ENCODE results near the gene GALR2. TPM values are rescaled to one million over a fixed set of nuclear protein-coding genes. Genes with fewer than 3 reads are reported as not detected.
"Not testable (repeated sequence)": the region's sequence is repeated elsewhere in the genome, so short reads cannot be mapped to it uniquely, and the experiment has no call there.

Gene GALR2
- total RNA-seq, 2 experiments from 2014 or later: 0.15 TPM

DNA sequence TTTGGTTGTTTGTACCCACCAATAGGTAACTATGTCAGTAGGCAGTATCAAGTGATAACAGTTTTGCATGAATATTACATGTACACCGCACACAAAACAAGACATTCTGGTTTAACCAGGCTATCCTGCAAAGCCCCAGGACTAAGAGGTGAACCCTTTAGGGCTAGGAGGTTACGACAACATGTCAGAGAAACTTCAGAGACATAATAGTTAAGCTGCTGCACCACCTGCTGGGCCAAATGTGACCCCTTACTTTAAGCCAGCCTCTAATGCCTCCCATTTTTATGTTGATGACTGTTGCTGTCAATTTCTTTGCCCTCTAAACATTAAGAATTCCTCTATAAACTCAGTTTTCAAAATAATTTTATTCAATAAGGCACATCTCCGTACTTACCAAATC lies 17.7 kb upstream of the GALR2 start:
- peaks cover 53% of the 10 kb centered on the region for H3K36me3 Mint-ChIP-seq (ENCODE audit: low read depth)
- H3K27ac Mint-ChIP-seq: no peak overlapping the region
- H3K27me3 Mint-ChIP-seq: no peaks in the 10 kb centered on the region
- ChIA-PET CTCF (interaction anchor here (1.6 to 1.7 kb wide), 2 partner anchors 23 to 24 kb away, joined by 3 to 4 read pairs; no protein-coding TSS in a partner anchor), POLR2A (no interaction called here)
- H3K9me3 Mint-ChIP-seq: no peaks in the 10 kb centered on the region
- H3K4me3 Mint-ChIP-seq: no peak overlapping the region
- DNase-seq: no peak
- peaks cover 5% of the 10 kb centered on the region for H3K4me1 Mint-ChIP-seq

GRCh38 chr17:76058264-76058663 lies 16.3 kb upstream of the GALR2 start:
- H3K4me1 Mint-ChIP-seq: not testable (repeated sequence)
- POLR2A ChIA-PET: interaction anchor here (0.6 kb wide), 1 partner anchor 44 kb away, joined by 3 read pairs; no protein-coding TSS in a partner anchor

DNA sequence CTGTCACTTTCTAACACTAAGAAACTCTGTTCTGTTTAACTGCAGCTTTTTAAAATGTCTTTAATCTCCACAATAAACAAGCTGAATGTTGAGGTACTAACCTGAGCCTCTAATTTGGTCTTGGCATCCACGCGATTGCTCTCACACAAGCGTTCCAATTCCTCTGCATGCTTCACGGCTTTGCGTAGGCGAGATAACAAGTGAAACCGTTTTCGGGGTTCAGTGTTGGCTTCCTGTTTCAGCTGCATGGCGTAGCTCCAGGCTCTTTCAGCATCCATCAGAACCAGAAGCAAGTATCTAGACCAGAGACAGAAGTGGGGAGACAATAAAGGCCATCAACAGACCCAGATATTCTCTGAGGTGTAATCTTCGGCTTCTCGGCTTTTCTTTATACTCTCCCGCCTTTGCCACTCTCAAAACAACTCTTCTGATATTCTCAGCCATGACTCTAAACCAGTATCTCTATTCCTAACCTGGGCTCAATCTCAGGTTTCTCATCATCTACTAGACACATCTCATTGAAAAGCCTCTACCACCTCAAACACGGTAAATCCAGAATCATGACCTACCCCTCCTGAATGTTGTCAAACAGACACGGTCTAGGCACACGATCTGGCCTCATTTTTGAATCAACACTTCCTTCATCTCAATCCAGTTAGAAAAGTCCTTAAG lies 10.6 kb upstream of the GALR2 start:
- H3K27ac Mint-ChIP-seq: peak overlapping the region; percentile 83
- H3K36me3 Mint-ChIP-seq (ENCODE audit: low read depth): peaks cover 67% of the 10 kb centered on the region
- peak overlapping the region; percentile 69 for H3K4me3 Mint-ChIP-seq
- ChIA-PET POLR2A (interaction anchor here (0.6 to 1.5 kb wide), 5 partner anchors 8 to 382 kb away, joined by 3 read pairs; partner anchors contain the start of gene SRP68), CTCF (interaction anchor here (0.5 to 1.4 kb wide), 10 partner anchors 12 to 1072 kb away, joined by 3 to 4 read pairs (median 4); no protein-coding TSS in a partner anchor)
- peaks cover 21% of the 10 kb centered on the region for H3K4me1 Mint-ChIP-seq
- DNase-seq: peak; percentile 64
- no peaks in the 10 kb centered on the region for H3K9me3 Mint-ChIP-seq
- H3K27me3 Mint-ChIP-seq: no peaks in the 10 kb centered on the region

More at GRCh38 chr17:76058264-76058663, 16.3 kb upstream of the GALR2 start:
- not testable (repeated sequence) for H3K9me3 Mint-ChIP-seq, H3K27me3 Mint-ChIP-seq, H3K27ac Mint-ChIP-seq, DNase-seq, H3K4me3 Mint-ChIP-seq
- CTCF ChIA-PET: interaction anchor here (0.6 to 1.6 kb wide), 5 partner anchors 16 to 292 kb away, joined by 3 to 4 read pairs (median 3); partner anchors contain the start of gene GALR2
- peaks cover 61% of the 10 kb centered on the region for H3K36me3 Mint-ChIP-seq (ENCODE audit: low read depth)

DNA sequence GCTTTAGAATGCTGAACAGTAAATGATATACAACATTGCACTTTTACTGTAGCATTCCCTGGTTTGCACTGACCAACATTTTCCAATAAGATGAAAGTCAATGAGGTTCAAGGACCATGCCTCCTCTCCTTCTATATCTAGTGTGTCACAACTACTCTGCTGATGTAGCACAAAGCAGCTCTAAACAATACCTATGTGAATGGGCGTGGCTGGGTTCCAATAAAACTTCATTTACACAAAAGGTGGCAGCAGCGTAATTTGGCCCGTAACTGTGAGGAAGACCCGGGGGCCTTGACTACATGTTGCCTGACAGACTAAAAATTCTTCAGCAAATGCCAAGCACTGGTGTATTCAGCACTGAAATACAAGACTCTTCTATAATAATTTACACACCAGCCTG lies 8.8 kb upstream of the GALR2 start:
- Mint-ChIP-seq H3K9me3 (no peaks in the 10 kb centered on the region), H3K4me1 (peaks cover 31% of the 10 kb centered on the region), H3K36me3 (ENCODE audit: low read depth) (peaks cover 62% of the 10 kb centered on the region), H3K27me3 (no peaks in the 10 kb centered on the region), H3K4me3 (no peak overlapping the region), H3K27ac (peak overlapping the region; percentile 25)
- ChIA-PET CTCF (interaction anchor here (0.8 to 1.5 kb wide), 6 partner anchors 16 to 320 kb away, joined by 3 to 5 read pairs (median 3); no protein-coding TSS in a partner anchor), POLR2A (no interaction called here)
- no peak for DNase-seq

DNA sequence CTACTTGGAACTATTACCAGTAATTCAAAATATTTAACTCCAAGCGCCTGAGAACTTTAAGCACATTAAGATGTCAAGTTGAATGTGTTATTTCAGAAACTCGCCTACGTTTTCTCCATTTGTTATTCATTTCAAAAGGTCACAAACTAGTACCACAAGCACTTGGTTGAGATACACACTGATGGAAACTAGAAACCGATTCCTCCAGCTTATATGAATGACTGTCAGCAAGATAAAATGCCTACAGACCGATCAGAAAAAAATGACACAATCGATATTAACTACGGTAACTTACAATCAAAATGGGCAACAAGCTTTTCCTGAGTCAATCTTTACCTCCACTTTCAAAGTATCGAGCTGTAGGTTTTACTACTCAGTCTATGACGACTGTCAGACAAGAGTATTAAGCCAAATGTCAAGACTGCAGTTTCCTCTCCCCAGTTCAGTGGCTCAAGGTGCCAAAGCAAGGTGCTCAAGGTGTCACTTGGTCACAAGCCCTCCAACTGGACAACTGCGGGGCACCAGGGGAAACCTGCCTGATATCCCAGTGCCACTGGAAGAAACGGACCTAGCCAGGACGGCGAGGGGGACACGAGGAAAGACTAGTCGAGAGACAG lies 2.9 kb upstream of the GALR2 start:
- ChIA-PET CTCF (interaction anchor here (0.8 to 1.6 kb wide), 4 partner anchors 12 to 371 kb away, joined by 3 to 5 read pairs (median 4); no protein-coding TSS in a partner anchor), POLR2A (interaction anchor here (1.0 kb wide), 1 partner anchor 8 kb away, joined by 3 read pairs; no protein-coding TSS in a partner anchor)
- peak overlapping the region; percentile 91 for H3K27ac Mint-ChIP-seq
- DNase-seq: no peak
- H3K27me3 Mint-ChIP-seq: peaks cover 25% of the 10 kb centered on the region
- peak overlapping the region; percentile 97 for H3K4me3 Mint-ChIP-seq
- H3K9me3 Mint-ChIP-seq: no peaks in the 10 kb centered on the region
- H3K36me3 Mint-ChIP-seq (ENCODE audit: low read depth): peaks cover 26% of the 10 kb centered on the region
- peaks cover 46% of the 10 kb centered on the region for H3K4me1 Mint-ChIP-seq

DNA sequence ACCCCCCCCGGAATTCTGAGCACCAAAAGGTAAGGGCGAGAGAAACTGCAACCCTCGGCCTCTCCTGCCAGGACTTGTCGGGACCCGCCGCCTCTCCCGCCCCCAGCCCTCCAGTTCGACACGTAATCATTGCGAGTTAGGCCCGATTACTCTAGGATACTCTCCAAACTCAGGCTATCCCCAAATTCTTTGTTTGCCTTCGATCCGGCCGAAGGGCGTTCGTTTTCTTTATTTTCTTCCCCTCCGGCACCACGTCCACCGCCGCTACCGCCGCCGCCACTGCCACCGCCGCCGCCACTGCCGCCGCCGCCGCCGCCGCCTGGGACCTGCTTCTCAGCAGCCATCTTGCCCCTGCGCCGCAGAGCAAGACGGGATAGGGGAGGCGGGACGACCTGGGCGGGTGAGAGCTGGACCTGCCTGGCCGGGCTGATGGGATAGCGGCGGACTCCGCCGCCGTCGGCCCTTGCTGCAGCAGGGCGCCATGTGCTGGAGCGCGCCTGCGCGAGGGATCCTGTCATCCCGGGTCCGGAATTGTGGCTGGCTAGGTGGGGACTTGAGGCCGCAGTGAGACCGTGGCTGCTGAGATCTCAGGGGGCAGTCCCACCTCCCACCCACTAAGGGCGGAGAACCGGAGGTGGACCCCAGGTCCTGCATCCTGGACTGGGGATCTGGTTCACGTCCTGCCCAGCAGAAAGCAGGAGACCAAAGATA lies 2.3 kb upstream of the GALR2 start, which contains the start of gene SRP68:
Gene SRP68, minus strand, starts transcription at position 370 of the 711 bp plus-strand sequence. Its CDS starts 26 bp downstream, at position 344.
- Mint-ChIP-seq H3K4me3 (peak within 1 kb of the TSS; percentile 97), H3K27ac (peak within 1 kb of the TSS; percentile 91), H3K9me3 (no peaks in the 10 kb centered on the region), H3K4me1 (peaks cover 52% of the 10 kb centered on the region), H3K27me3 (peaks cover 32% of the 10 kb centered on the region), H3K36me3 (ENCODE audit: low read depth) (peaks cover 23% of the 10 kb centered on the region)
- CTCF ChIA-PET: interaction anchor here (0.8 to 1.6 kb wide), 4 partner anchors 12 to 370 kb away, joined by 3 to 5 read pairs (median 4); no protein-coding TSS in a partner anchor
- POLR2A ChIA-PET: interaction anchor here (1.0 kb wide), 1 partner anchor 9 kb away, joined by 3 read pairs; no protein-coding TSS in a partner anchor
- DNase-seq: peak; percentile 87

DNA sequence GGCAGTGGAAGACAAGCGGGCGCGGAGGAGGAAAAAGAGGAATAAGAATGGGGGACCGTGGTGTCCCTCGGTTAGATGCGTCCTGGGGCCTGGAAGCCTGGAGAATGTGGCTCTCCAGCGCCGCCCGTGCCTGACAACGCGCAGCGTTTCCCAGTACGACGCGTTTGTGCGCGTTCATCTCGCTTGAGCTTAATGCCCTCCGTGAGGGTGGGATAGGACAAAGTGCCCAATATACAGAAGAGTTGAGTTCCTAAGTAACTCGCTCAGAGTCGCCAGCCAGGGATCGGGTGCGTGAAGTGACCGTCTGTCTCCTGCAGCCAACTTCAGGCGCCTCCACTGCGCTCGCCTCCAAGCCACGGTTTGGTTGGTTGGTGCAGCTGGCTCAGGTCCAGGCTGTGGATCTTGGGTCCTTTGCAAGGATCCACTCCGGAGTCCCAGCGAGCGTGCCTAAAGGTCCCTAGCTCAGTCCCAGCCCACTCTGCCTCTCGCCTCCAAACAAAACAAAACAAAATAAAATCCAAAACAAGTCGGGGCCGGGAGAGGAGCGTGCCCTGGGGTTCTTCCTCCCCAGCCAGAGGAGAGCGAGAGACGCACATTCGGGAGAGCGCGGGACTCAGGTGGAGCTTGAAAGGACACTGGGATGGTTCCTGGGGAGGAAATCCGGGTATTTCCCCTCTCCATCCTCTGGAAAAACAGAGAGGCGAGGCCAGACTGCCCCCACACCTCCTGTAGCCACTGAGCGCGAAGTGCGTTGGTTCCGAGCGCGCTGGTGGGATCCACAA lies 974 bp downstream of the GALR2 start:
- Mint-ChIP-seq H3K4me1 (peaks cover 42% of the 10 kb centered on the region), H3K27me3 (peaks cover 51% of the 10 kb centered on the region), H3K36me3 (ENCODE audit: low read depth) (peaks cover 8% of the 10 kb centered on the region), H3K27ac (peak overlapping the region; percentile 5), H3K9me3 (no peaks in the 10 kb centered on the region), H3K4me3 (peak overlapping the region; percentile 35)
- ChIA-PET POLR2A (no interaction called here), CTCF (interaction anchor here (0.6 to 1.3 kb wide), 4 partner anchors 12 to 315 kb away, joined by 3 to 4 read pairs (median 3); no protein-coding TSS in a partner anchor)
- no peak for DNase-seq

GRCh38 chr17:76076146-76076764 lies 1.7 kb downstream of the GALR2 start:
- CTCF ChIA-PET: interaction anchor here (0.9 to 1.2 kb wide), 3 partner anchors 13 to 62 kb away, joined by 3 read pairs; no protein-coding TSS in a partner anchor
- H3K9me3 Mint-ChIP-seq: no peaks in the 10 kb centered on the region
- peaks cover 51% of the 10 kb centered on the region for H3K27me3 Mint-ChIP-seq
- H3K36me3 Mint-ChIP-seq (ENCODE audit: low read depth): peaks cover 8% of the 10 kb centered on the region
- peak overlapping the region; percentile 63 for H3K4me3 Mint-ChIP-seq
- POLR2A ChIA-PET: interaction anchor here (0.6 kb wide), 1 partner anchor 13 kb away, joined by 3 read pairs; no protein-coding TSS in a partner anchor
- DNase-seq: no peak
- H3K27ac Mint-ChIP-seq: no peak overlapping the region
- H3K4me1 Mint-ChIP-seq: peaks cover 37% of the 10 kb centered on the region

DNA sequence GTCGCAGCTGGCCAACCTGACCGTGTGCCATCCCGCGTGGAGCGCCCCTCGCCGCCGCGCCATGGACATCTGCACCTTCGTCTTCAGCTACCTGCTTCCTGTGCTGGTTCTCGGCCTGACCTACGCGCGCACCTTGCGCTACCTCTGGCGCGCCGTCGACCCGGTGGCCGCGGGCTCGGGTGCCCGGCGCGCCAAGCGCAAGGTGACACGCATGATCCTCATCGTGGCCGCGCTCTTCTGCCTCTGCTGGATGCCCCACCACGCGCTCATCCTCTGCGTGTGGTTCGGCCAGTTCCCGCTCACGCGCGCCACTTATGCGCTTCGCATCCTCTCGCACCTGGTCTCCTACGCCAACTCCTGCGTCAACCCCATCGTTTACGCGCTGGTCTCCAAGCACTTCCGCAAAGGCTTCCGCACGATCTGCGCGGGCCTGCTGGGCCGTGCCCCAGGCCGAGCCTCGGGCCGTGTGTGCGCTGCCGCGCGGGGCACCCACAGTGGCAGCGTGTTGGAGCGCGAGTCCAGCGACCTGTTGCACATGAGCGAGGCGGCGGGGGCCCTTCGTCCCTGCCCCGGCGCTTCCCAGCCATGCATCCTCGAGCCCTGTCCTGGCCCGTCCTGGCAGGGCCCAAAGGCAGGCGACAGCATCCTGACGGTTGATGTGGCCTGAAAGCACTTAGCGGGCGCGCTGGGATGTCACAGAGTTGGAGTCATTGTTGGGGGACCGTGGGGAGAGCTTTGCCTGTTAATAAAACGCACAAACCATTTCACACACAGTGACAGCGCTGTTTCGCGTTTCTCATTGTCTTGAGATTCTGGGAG lies 2.4 kb downstream of the GALR2 start:
- H3K27ac Mint-ChIP-seq: peak overlapping the region; percentile 82
- H3K36me3 Mint-ChIP-seq (ENCODE audit: low read depth): peaks cover 7% of the 10 kb centered on the region
- ChIA-PET CTCF (interaction anchor here (0.9 kb wide), 3 partner anchors 10 to 63 kb away, joined by 3 read pairs; no protein-coding TSS in a partner anchor), POLR2A (interaction anchor here (0.6 kb wide), 1 partner anchor 13 kb away, joined by 3 read pairs; no protein-coding TSS in a partner anchor)
- peaks cover 51% of the 10 kb centered on the region for H3K27me3 Mint-ChIP-seq
- peak; percentile 60 for DNase-seq
- H3K9me3 Mint-ChIP-seq: no peaks in the 10 kb centered on the region
- H3K4me1 Mint-ChIP-seq: peaks cover 32% of the 10 kb centered on the region
- H3K4me3 Mint-ChIP-seq: peak overlapping the region; percentile 63

- Mint-ChIP-seq H3K27ac (no peak overlapping the region), H3K4me1 (peaks cover 30% of the 10 kb centered on the region), H3K27me3 (peaks cover 51% of the 10 kb centered on the region), H3K9me3 (no peaks in the 10 kb centered on the region), H3K4me3 (no peak overlapping the region), H3K36me3 (ENCODE audit: low read depth) (peaks cover 7% of the 10 kb centered on the region)
- no peak for DNase-seq
- CTCF ChIA-PET: interaction anchor here (0.9 kb wide), 1 partner anchor 9 kb away, joined by 3 read pairs; no protein-coding TSS in a partner anchor
- POLR2A ChIA-PET: no interaction called here
These were observed 3.1 kb downstream of the GALR2 start for GRCh38 chr17:76077584-76078110.

All from activated CD4-positive, alpha-beta T cell treated with anti-CD3 and anti-CD28 coated beads, Interleukin-2, amount 10 ng/mL, durations not matched to agents 7 days and 5 days (primary cell).